Measurements from ENCODE around the gene SCARF2. TPM values are rescaled to one million over a fixed set of nuclear protein-coding genes. Genes with fewer than 3 reads are reported as not detected.

The SCARF2 gene
- total and polyA plus RNA-seq, 8 donors, result 0.89 to 42.9 (median 3.9) TPM

- no peak overlapping the region for H3K27ac ChIP-seq
- peaks cover 0 to 15% (median 4%) of the 10 kb centered on the region in 4 donors for H3K4me1 ChIP-seq
- no peak for DNase-seq
- peaks cover 10 to 54% (median 38%) of the 10 kb centered on the region in 4 donors for H3K36me3 ChIP-seq
- 89 to 95% (median 92%) methylated on average over 12 to 15 of the region's 15 CpGs for WGBS, 5 donors
- no peaks in the 10 kb centered on the region for H3K9me3 ChIP-seq
- TF ChIP-seq POLR2A (IDR thresholded peaks at IDR 0.05), result no peak
- TF ChIP-seq, protein P1, sequence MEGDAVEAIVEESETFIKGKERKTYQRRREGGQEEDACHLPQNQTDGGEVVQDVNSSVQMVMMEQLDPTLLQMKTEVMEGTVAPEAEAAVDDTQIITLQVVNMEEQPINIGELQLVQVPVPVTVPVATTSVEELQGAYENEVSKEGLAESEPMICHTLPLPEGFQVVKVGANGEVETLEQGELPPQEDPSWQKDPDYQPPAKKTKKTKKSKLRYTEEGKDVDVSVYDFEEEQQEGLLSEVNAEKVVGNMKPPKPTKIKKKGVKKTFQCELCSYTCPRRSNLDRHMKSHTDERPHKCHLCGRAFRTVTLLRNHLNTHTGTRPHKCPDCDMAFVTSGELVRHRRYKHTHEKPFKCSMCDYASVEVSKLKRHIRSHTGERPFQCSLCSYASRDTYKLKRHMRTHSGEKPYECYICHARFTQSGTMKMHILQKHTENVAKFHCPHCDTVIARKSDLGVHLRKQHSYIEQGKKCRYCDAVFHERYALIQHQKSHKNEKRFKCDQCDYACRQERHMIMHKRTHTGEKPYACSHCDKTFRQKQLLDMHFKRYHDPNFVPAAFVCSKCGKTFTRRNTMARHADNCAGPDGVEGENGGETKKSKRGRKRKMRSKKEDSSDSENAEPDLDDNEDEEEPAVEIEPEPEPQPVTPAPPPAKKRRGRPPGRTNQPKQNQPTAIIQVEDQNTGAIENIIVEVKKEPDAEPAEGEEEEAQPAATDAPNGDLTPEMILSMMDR (IDR thresholded peaks at IDR 0.05), result no peak
- TF ChIP-seq EP300 (IDR thresholded peaks at IDR 0.05), result no peak
- TF ChIP-seq POLR2AphosphoS5 (IDR thresholded peaks at IDR 0.05), result no peak
- no peak overlapping the region for H3K4me3 ChIP-seq
- no peaks in the 10 kb centered on the region for H3K27me3 ChIP-seq
- intact Hi-C loops (cut with DNase I; ENCODE audit: low total_unique reads), result loop anchor here (5.0 kb wide), 1 partner anchor 35 kb away; no protein-coding TSS in a partner anchor
Measured at GRCh38 chr22:20457506-20458240, 20.0 kb upstream of the SCARF2 start.

DNA sequence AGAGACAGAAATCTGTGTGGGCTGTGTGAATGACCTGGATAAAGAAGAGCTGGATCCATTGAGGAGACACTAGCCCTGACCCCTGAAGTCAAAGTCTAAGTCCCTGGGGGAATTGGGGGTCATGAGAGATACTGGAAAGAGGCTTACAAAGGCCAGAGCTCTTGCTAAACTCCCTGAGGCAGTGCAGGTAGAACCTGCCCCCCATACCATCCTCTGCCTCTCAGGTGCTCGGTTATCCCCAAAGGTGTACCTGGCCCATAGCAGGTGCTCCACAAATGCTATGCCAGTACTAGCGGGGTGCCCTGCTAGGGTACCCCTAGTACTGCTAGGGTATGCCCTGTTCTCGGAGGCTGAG is 19.1 kb upstream of the SCARF2 start:
- WGBS, 5 donors, result 89 to 97% (median 95%) methylated on average over 3 of the region's 3 CpGs
- TF ChIP-seq POLR2AphosphoS5 (IDR thresholded peaks at IDR 0.05) (no peak), POLR2A (IDR thresholded peaks at IDR 0.05) (no peak), EP300 (IDR thresholded peaks at IDR 0.05) (no peak)
- TF ChIP-seq, protein P1 (IDR thresholded peaks at IDR 0.05), result no peak
- Histone ChIP-seq H3K27me3 (no peaks in the 10 kb centered on the region), H3K4me1 (peaks cover 0 to 15% (median 4%) of the 10 kb centered on the region in 4 donors), H3K36me3 (peaks cover 10 to 64% (median 48%) of the 10 kb centered on the region in 4 donors), H3K4me3 (no peak overlapping the region), H3K27ac (no peak overlapping the region), H3K9me3 (no peaks in the 10 kb centered on the region)
- intact Hi-C loops (cut with DNase I; ENCODE audit: low total_unique reads), result loop anchor here (5.0 kb wide), 1 partner anchor 34 kb away; no protein-coding TSS in a partner anchor
- DNase-seq, result no peak

- Histone ChIP-seq H3K36me3 (peaks cover 10 to 69% (median 53%) of the 10 kb centered on the region in 4 donors), H3K27ac (no peak overlapping the region), H3K9me3 (no peaks in the 10 kb centered on the region), H3K27me3 (no peaks in the 10 kb centered on the region), H3K4me1 (peaks cover 0 to 15% (median 4%) of the 10 kb centered on the region in 4 donors), H3K4me3 (no peak overlapping the region)
- whole genome bisulfite sequencing, 5 donors, result 13 to 22% (median 18%) methylated on average over 6 of the region's 6 CpGs
- DNase-seq, result peak; percentile 78 to 94
- no peak for TF ChIP-seq EP300 (IDR thresholded peaks at IDR 0.05)
- TF ChIP-seq POLR2AphosphoS5 (IDR thresholded peaks at IDR 0.05), result peak in 1 of 3 donors; percentile 55
- TF ChIP-seq, protein P1 (IDR thresholded peaks at IDR 0.05), result peak in 5 of 7 experiments; percentile 73 to 93 (median 88)
- no peak for TF ChIP-seq POLR2A (IDR thresholded peaks at IDR 0.05)
- intact Hi-C loops (cut with DNase I; ENCODE audit: low total_unique reads), result loop anchor here (5.0 kb wide), 1 partner anchor 34 kb away; no protein-coding TSS in a partner anchor
Measured at GRCh38 chr22:20456064-20456721, 18.6 kb upstream of the SCARF2 start.

GRCh38 chr22:20455709-20456063 is 18.1 kb upstream of the SCARF2 start:
- Histone ChIP-seq H3K9me3 (no peaks in the 10 kb centered on the region), H3K36me3 (peaks cover 10 to 74% (median 56%) of the 10 kb centered on the region in 4 donors), H3K27me3 (no peaks in the 10 kb centered on the region), H3K4me3 (no peak overlapping the region), H3K4me1 (peaks cover 0 to 15% (median 4%) of the 10 kb centered on the region in 4 donors), H3K27ac (no peak overlapping the region)
- intact Hi-C loops (cut with DNase I; ENCODE audit: low total_unique reads), result loop anchor here (5.0 kb wide), 1 partner anchor 33 kb away; no protein-coding TSS in a partner anchor
- no peak for DNase-seq
- TF ChIP-seq, protein P1 (IDR thresholded peaks at IDR 0.05), result no peak
- TF ChIP-seq EP300 (IDR thresholded peaks at IDR 0.05) (no peak), POLR2A (IDR thresholded peaks at IDR 0.05) (no peak), POLR2AphosphoS5 (IDR thresholded peaks at IDR 0.05) (no peak)
- WGBS, 5 donors, result 86 to 96% (median 91%) methylated on average over 8 of the region's 8 CpGs

All from stomach (tissue), 9 donors.